K562 (cell line): ENCODE measurements around the gene BLOC1S4. TPM values are rescaled to one million over a fixed set of nuclear protein-coding genes. Genes with fewer than 3 reads are reported as not detected.
"Not testable (repeated sequence)": the region's sequence is repeated elsewhere in the genome, so short reads cannot be mapped to it uniquely, and the experiment has no call there.

ENCODE experiments used
- ATAC-seq: fragments of 200-7000 bp; cut with Tn5 transposase; 3 replicates; pipeline ENCODE4 v1.9.1; 2020; ENCODE audit warnings: moderate library complexity
- BruUV-seq: library from RNA; stranded (reverse); fragments of 400-500 nt; replicated peaks from 2 replicates; lab custom pipeline; 2021; lab: Mats Ljungman, UMichigan
- CTCF ChIA-PET: fragments of 300-600 bp; formaldehyde crosslinking; extraction: SDS; loops from one replicate; lab custom pipeline; 2021; ENCODE audit warnings: low intra/inter-chr PET ratio; lab: Yijun Ruan, JAX
- POLR2A ChIA-PET: fragments of 300-600, 350-650 bp; sonication (Branson Sonifier 250); formaldehyde crosslinking; extraction: SDS; loops from one replicate; lab custom pipeline; 2021; ENCODE audit warnings: antibody characterized with exemption, inconsistent platforms; lab: Yijun Ruan, JAX
- DNase-seq, 4 experiments: peaks; one replicate each; pipeline versions ENCODE4 v3.0.0 to v3.0.0-alpha.2; 2011 to 2018; ENCODE audit warnings: low spot score in 3 of 4, mixed read lengths in 3 of 4; ENCODE audit errors: extremely low read depth in 1 of 4
- FAIRE-seq: peaks from 2 replicates; lab custom pipeline; 2011; peaks lifted over from hg19 to GRCh38; lab: Jason Lieb, UNC
- H2AFZ ChIP-seq: 2 replicates; pipeline ENCODE4 v1.6.0; 2011; ENCODE audit warnings: low read depth, low read length, control low read depth, inconsistent platforms
- H3K27ac ChIP-seq: fragments of 200-600 bp; 3 replicates; pipeline ENCODE4 v1.8.0; 2011; ENCODE audit warnings: low read depth, mild to moderate bottlenecking, control low read depth, inconsistent platforms, low read length, moderate library complexity, mixed read lengths; ENCODE audit errors: extremely low read depth
- H3K27me3 ChIP-seq, 2 experiments: fragments of 300-600 bp in 1 of 2; 2 replicates in 1 of 2; 3 replicates in 1 of 2; pipeline versions ENCODE4 v1.6.0 to v1.8.0; 2011; ENCODE audit warnings: inconsistent platforms in 2 of 2, low read length in 2 of 2, mild to moderate bottlenecking in 1 of 2, mixed read lengths in 1 of 2, moderate library complexity in 1 of 2; ENCODE audit not compliant: control insufficient read depth in 2 of 2, insufficient read depth in 2 of 2
- H3K36me3 ChIP-seq: fragments of 300-600 bp; 3 replicates; pipeline ENCODE4 v1.8.0; 2011; ENCODE audit warnings: mild to moderate bottlenecking, low read length, inconsistent platforms; ENCODE audit not compliant: control insufficient read depth, insufficient read depth
- H3K4me1 ChIP-seq, 2 experiments: fragments of 200-600 bp in 1 of 2; replicated peaks in 1 of 2; 2 replicates in 1 of 2; 3 replicates in 1 of 2; pipeline versions ENCODE4 v1.5.1 to v1.8.0; 2011; ENCODE audit warnings: inconsistent platforms in 2 of 2, low read length in 2 of 2, mild to moderate bottlenecking in 1 of 2, mixed read lengths in 1 of 2, moderate library complexity in 1 of 2; ENCODE audit not compliant: control insufficient read depth in 2 of 2, insufficient read depth in 2 of 2
- H3K4me2 ChIP-seq: 2 replicates; pipeline ENCODE4 v1.6.1; 2011; ENCODE audit warnings: low read length, control low read depth, inconsistent platforms, mixed read lengths; ENCODE audit not compliant: insufficient read depth
- H3K4me3 ChIP-seq: fragments of 200-600 bp; sonication (generic), shearing (Covaris generic); 2 replicates; pipeline ENCODE4 v1.5.1; 2016; ENCODE audit warnings: control low read depth, inconsistent platforms
- H3K79me2 ChIP-seq: fragments of 200-600 bp; 3 replicates; pipeline ENCODE4 v1.8.0; 2011; ENCODE audit warnings: low read length, inconsistent platforms; ENCODE audit not compliant: control insufficient read depth, insufficient read depth
- H3K9ac ChIP-seq, 2 experiments: 2 replicates each; pipeline versions ENCODE4 v1.6.0 to v1.6.1; 2011; ENCODE audit warnings: low read depth in 2 of 2, low read length in 2 of 2, control low read depth in 1 of 2, inconsistent platforms in 1 of 2, mild to moderate bottlenecking in 1 of 2, mixed read lengths in 1 of 2; ENCODE audit not compliant: insufficient read depth in 1 of 2
- H3K9me1 ChIP-seq: one replicate; pipeline ENCODE4 v1.6.0; 2011; ENCODE audit warnings: inconsistent platforms, mild to moderate bottlenecking, low read length, moderate library complexity; ENCODE audit not compliant: control insufficient read depth, insufficient read depth
- H3K9me3 ChIP-seq: replicated peaks from 2 replicates; pipeline ENCODE4 v1.5.1; 2011; ENCODE audit warnings: low read depth, low read length, inconsistent platforms; ENCODE audit not compliant: control insufficient read depth, insufficient read depth
- H4K20me1 ChIP-seq: replicated peaks from 2 replicates; pipeline ENCODE4 v1.6.1; 2011; ENCODE audit warnings: low read length, inconsistent platforms, mixed read lengths; ENCODE audit not compliant: control insufficient read depth, insufficient read depth
- ARID1B ChIP-seq: fragments of 450-650 bp; IDR thresholded peaks from 2 replicates; pipeline ENCODE4 v1.6.1; 2016; ENCODE audit warnings: antibody characterized with exemption, mild to moderate bottlenecking, inconsistent platforms
- CBFA2T2 ChIP-seq: fragments of 450-650 bp; conservative IDR thresholded peaks from 2 replicates; pipeline ENCODE4 v1.6.1; 2017; ENCODE audit warnings: mild to moderate bottlenecking
- CBFA2T3 ChIP-seq: fragments of 450-650 bp; IDR thresholded peaks from 2 replicates; pipeline ENCODE4 v1.6.1; 2017
- CEBPG ChIP-seq, 3 experiments: fragments of 200-800 bp in 1 of 3; sonication (Bioruptor generic) in 1 of 3; sonication (generic) in 1 of 3; formaldehyde crosslinking in 1 of 3; IDR thresholded peaks in 2 of 3; conservative IDR thresholded peaks in 1 of 3; 2 replicates each; pipeline versions ENCODE4 v1.6.1 to v1.8.0; 2016 to 2022; ENCODE audit warnings: missing compliant biosample characterization in 2 of 3, missing genetic modification characterization in 2 of 3, mild to moderate bottlenecking in 1 of 3, missing genetic modification reagents in 1 of 3
- DPF2 ChIP-seq: fragments of 450-650 bp; IDR thresholded peaks from 2 replicates; pipeline ENCODE4 v1.6.1; 2016
- E2F6 ChIP-seq, 2 experiments: IDR thresholded peaks; 2 replicates each; pipeline ENCODE4 v1.6.1; 2011; ENCODE audit warnings: borderline replicate concordance in 1 of 2, control low read depth in 1 of 2, low read depth in 1 of 2, low read length in 1 of 2, mild to moderate bottlenecking in 1 of 2, mixed read lengths in 1 of 2, moderate library complexity in 1 of 2; ENCODE audit not compliant: insufficient read depth in 1 of 2, insufficient read length in 1 of 2, poor library complexity in 1 of 2, severe bottlenecking in 1 of 2; ENCODE audit errors: extremely low read depth in 1 of 2
- FOXK2 ChIP-seq, 2 experiments: fragments of 450-650 bp; IDR thresholded peaks in 1 of 2; conservative IDR thresholded peaks in 1 of 2; 2 replicates each; pipeline ENCODE4 v1.6.1; 2016; ENCODE audit warnings: low read depth in 2 of 2, mild to moderate bottlenecking in 1 of 2
- KDM1A ChIP-seq, 2 experiments: fragments of 450-650 bp; IDR thresholded peaks; 2 replicates each; pipeline ENCODE4 v1.6.1; 2016; ENCODE audit warnings: mild to moderate bottlenecking in 2 of 2
- L3MBTL2 ChIP-seq: fragments of 450-650 bp; IDR thresholded peaks from 2 replicates; pipeline ENCODE4 v1.6.1; 2016; ENCODE audit warnings: mild to moderate bottlenecking, moderate library complexity
- MLLT1 ChIP-seq, 2 experiments: fragments of 450-650 bp; IDR thresholded peaks; 2 replicates each; pipeline ENCODE4 v1.6.1; 2016
- MNT ChIP-seq, 2 experiments: fragments of 450-650 bp; conservative IDR thresholded peaks; 2 replicates each; pipeline ENCODE4 v1.6.1; 2017; ENCODE audit warnings: mild to moderate bottlenecking in 2 of 2, moderate library complexity in 2 of 2
- NCOR1 ChIP-seq: fragments of 450-650 bp; IDR thresholded peaks from 2 replicates; pipeline ENCODE4 v1.6.1; 2016; ENCODE audit warnings: mild to moderate bottlenecking, moderate library complexity
- NR4A1 ChIP-seq, 2 experiments: fragments of 250-450 bp in 1 of 2; fragments of 450-650 bp in 1 of 2; sonication (Bioruptor Pico) in 1 of 2; IDR thresholded peaks; 2 replicates each; pipeline versions ENCODE4 v1.4.0 to v1.6.1; 2016 to 2020; ENCODE audit warnings: mild to moderate bottlenecking in 2 of 2, missing compliant biosample characterization in 1 of 2, missing genetic modification characterization in 1 of 2, moderate library complexity in 1 of 2
- SMARCA4 ChIP-seq: fragments of 450-650 bp; IDR thresholded peaks from 2 replicates; pipeline ENCODE4 v1.6.1; 2016
- TAL1 ChIP-seq: fragments of 450-650 bp; IDR thresholded peaks from 2 replicates; pipeline ENCODE4 v1.6.1; 2016; ENCODE audit warnings: mild to moderate bottlenecking
- WGBS: fragments of 100-300 bp; shearing (Covaris generic); methylation state at CpG from one replicate; pipeline ENCODE4 v1.1.6; 2016; ENCODE audit warnings: low coverage, mixed read lengths; ENCODE audit not compliant: insufficient coverage; ENCODE audit errors: missing lambda C conversion rate; 5-methylcytosine and 5-hydroxymethylcytosine counted together
- in situ Hi-C: fragments of 300-500 bp; cut with MboI; formaldehyde crosslinking; loops from 4 replicates; pipeline ENCODE4 v1.15.0; 2018; ENCODE audit warnings: inconsistent platforms, mixed read lengths
- intact Hi-C: fragments of 100-400 bp; cut with micrococcal nuclease; formaldehyde crosslinking; loops from 2 replicates; pipeline ENCODE4 v1.14.2; 2022
- polyA plus RNA-seq, 8 experiments: library from polyadenylated mRNA; depleted of rRNA in 4 of 8; stranded (reverse) in 5 of 8; unstranded in 3 of 8; fragments of >200 nt; fragmentation: Nextera tagmentation in 2 of 8; fragmentation: Illumina TruSeq in 1 of 8; extraction: Ambion mirVana in 2 of 8; extraction: Trizol in 1 of 8; gene quantifications; 2 replicates each; pipeline versions ENCODE4 v1.2.1 to v1.2.3, GENCODE V29; 2011 to 2014; ENCODE audit warnings: inconsistent platforms in 1 of 8, missing spikeins in 1 of 8
- total RNA-seq, 7 experiments: library from RNA; depleted of rRNA in 6 of 7; stranded (reverse); fragments of >200 nt in 6 of 7; fragmentation: Illumina TruSeq in 2 of 7; extraction: Trizol in 2 of 7; gene quantifications; 2 replicates each; pipeline versions ENCODE4 v1.2.1 to v1.2.3, GENCODE V29; 2011 to 2021; ENCODE audit warnings: low replicate concordance in 1 of 7

BLOC1S4 gene
- total and polyA plus RNA-seq, 9 of the 15 experiments (the other 6 are each of a cell fraction or from before 2014, with no cell fraction given): 3.1 to 31.6 (median 11.2) TPM

- peak in 1 of 2 experiments; percentile 52 for TF ChIP-seq E2F6 (IDR thresholded peaks at IDR 0.05; ENCODE audit: borderline replicate concordance in 1 of 2, extremely low read depth in 1 of 2, insufficient read depth in 1 of 2, insufficient read length in 1 of 2, low read depth in 1 of 2, low read length in 1 of 2, poor library complexity in 1 of 2, severe bottlenecking in 1 of 2)
- no peak for TF ChIP-seq NR4A1 (CRISPR knock-in tag; IDR thresholded peaks at IDR 0.05)
- peak; percentile 36; the same call in 1 of the 2 replicates for TF ChIP-seq NR4A1 (tag; IDR thresholded peaks at IDR 0.05)
- TF ChIP-seq CEBPG (CRISPR knock-in tag; IDR thresholded peaks at IDR 0.05): no peak
- no peak for TF ChIP-seq CEBPG (tag; conservative IDR thresholded peaks at IDR 0.05 in 1 of 2, IDR thresholded peaks at IDR 0.05 in 1 of 2)
- no peak for TF ChIP-seq MLLT1 (IDR thresholded peaks at IDR 0.05)
These were observed 39.2 kb downstream of the BLOC1S4 start (continued) for GRCh38 chr4:6755088-6755753.

GRCh38 chr4:6756345-6756744 is 40.4 kb downstream of the BLOC1S4 start:
- 0 out of 3 replicates have a peak overlapping the region, but pooled peaks have one; percentile 3 for H3K27ac ChIP-seq
- FAIRE-seq, H3K4me3 ChIP-seq, BruUV-seq, H3K27me3 ChIP-seq, POLR2A ChIA-PET, H3K36me3 ChIP-seq, H3K9me3 ChIP-seq, H3K4me2 ChIP-seq, H3K79me2 ChIP-seq, DNase-seq, CTCF ChIA-PET, H3K9me1 ChIP-seq, in situ Hi-C loops, intact Hi-C loops, ATAC-seq, H4K20me1 ChIP-seq: not testable (repeated sequence)
- peaks cover 37 to 38% of the 10 kb centered on the region in 2 experiments for H3K4me1 ChIP-seq
- peak overlapping the region; percentile 47; the same call in 1 of the 2 replicates for H2AFZ ChIP-seq
- peak overlapping the region in 1 of 2 experiments; percentile 2; a peak in 1 of 4 replicates for H3K9ac ChIP-seq
- WGBS: 3% methylated on average over 2 of the region's 6 CpGs
- TF ChIP-seq SMARCA4 (peak; percentile 35; the same call in 1 of the 2 replicates), FOXK2 (conservative IDR thresholded peaks at IDR 0.05 in 1 of 2, IDR thresholded peaks at IDR 0.05 in 1 of 2; ENCODE audit: low read depth in 2 of 2) (peak in 1 of 2 experiments; percentile 66; a peak in 1 of 4 replicates), KDM1A (IDR thresholded peaks at IDR 0.05) (peak; percentile 14 to 40; a peak in 1 of 4 replicates), ARID1B (peak; percentile 69), L3MBTL2 (peak; percentile 33; the same call in 1 of the 2 replicates), CBFA2T3 (peak; percentile 76), CBFA2T2 (peak; percentile 54), MNT (conservative IDR thresholded peaks at IDR 0.05) (peak in 1 of 2 experiments; percentile 48; a peak in 2 of 4 replicates), DPF2 (peak; percentile 73), NCOR1 (0 out of 2 replicates have a peak, but pooled peaks have one; percentile 29), TAL1 (peak; percentile 55)
